GM23338 (cell line): ENCODE results near the gene MTOR. TPM values are rescaled to one million over a fixed set of nuclear protein-coding genes. Genes with fewer than 3 reads are reported as not detected.

Experiments used
- ATAC-seq: fragments of 200-7000 bp; cut with Tn5 transposase; 3 replicates; pipeline ENCODE4 v1.9.1; 2020
- DNase-seq: peaks from one replicate; pipeline ENCODE4 v3.0.0-alpha.2; 2015; ENCODE audit warnings: low spot score
- H2AFZ ChIP-seq: fragments of 200-600 bp; sonication (generic); 2 replicates; pipeline ENCODE4 v1.8.0; 2016; ENCODE audit warnings: antibody characterized with exemption, mild to moderate bottlenecking, moderate library complexity
- H3F3A ChIP-seq: fragments of 200-600 bp; sonication (generic); replicated peaks from 2 replicates; pipeline ENCODE4 v1.8.0; 2017; ENCODE audit warnings: antibody characterized with exemption, mixed run types, low read depth
- H3K27ac ChIP-seq: fragments of 200-600 bp; sonication (generic); 2 replicates; pipeline ENCODE4 v1.6.1; 2016; ENCODE audit warnings: low read depth
- H3K27me3 ChIP-seq: fragments of 200-600 bp; sonication (generic); 2 replicates; pipeline ENCODE4 v1.8.0; 2016; ENCODE audit warnings: mild to moderate bottlenecking, mixed run types, moderate library complexity; ENCODE audit not compliant: insufficient read depth
- H3K36me3 ChIP-seq: fragments of 200-600 bp; sonication (generic); 2 replicates; pipeline ENCODE4 v1.8.0; 2016; ENCODE audit warnings: mild to moderate bottlenecking; ENCODE audit not compliant: insufficient read depth
- H3K4me1 ChIP-seq: fragments of 200-600 bp; sonication (generic); 2 replicates; pipeline ENCODE4 v1.8.0; 2016; ENCODE audit warnings: mild to moderate bottlenecking, moderate library complexity; ENCODE audit not compliant: insufficient read depth
- H3K4me2 ChIP-seq: fragments of 200-600 bp; sonication (generic); 2 replicates; pipeline ENCODE4 v1.7.1; 2017; ENCODE audit warnings: mixed run types
- H3K4me3 ChIP-seq: fragments of 200-600 bp; sonication (generic); 2 replicates; pipeline ENCODE4 v1.6.1; 2016; ENCODE audit warnings: mixed run types
- H3K79me2 ChIP-seq: fragments of 200-600 bp; sonication (generic); replicated peaks from 2 replicates; pipeline ENCODE4 v1.8.0; 2017; ENCODE audit warnings: mild to moderate bottlenecking; ENCODE audit not compliant: insufficient read depth
- H3K9me2 ChIP-seq: fragments of 200-600 bp; sonication (generic); 2 replicates; pipeline ENCODE4 v1.8.0; 2017; ENCODE audit not compliant: insufficient read depth
- H4K20me1 ChIP-seq: fragments of 200-600 bp; sonication (generic); replicated peaks from 2 replicates; pipeline ENCODE4 v1.8.0; 2017; ENCODE audit warnings: mild to moderate bottlenecking; ENCODE audit not compliant: insufficient read depth
- H3K27ac Mint-ChIP-seq: 2 replicates; pipeline ENCODE4 v1.8.0; 2020; ENCODE audit warnings: inconsistent platforms, mild to moderate bottlenecking, moderate library complexity, mixed read lengths
- H3K27me3 Mint-ChIP-seq: 3 replicates; pipeline ENCODE4 v1.8.0; 2022; ENCODE audit warnings: low read depth, mild to moderate bottlenecking, moderate library complexity, mixed read lengths, inconsistent platforms; ENCODE audit not compliant: insufficient read depth, poor library complexity
- H3K36me3 Mint-ChIP-seq: 3 replicates; pipeline ENCODE4 v1.8.0; 2021; ENCODE audit warnings: low read depth, mild to moderate bottlenecking, inconsistent platforms, moderate library complexity, mixed read lengths
- H3K4me1 Mint-ChIP-seq: 3 replicates; pipeline ENCODE4 v1.8.0; 2020; ENCODE audit warnings: mild to moderate bottlenecking, inconsistent platforms, mixed read lengths
- H3K4me3 Mint-ChIP-seq: 3 replicates; pipeline ENCODE4 v1.8.0; 2021; ENCODE audit warnings: moderate library complexity, mild to moderate bottlenecking, inconsistent platforms, mixed read lengths
- H3K9me3 Mint-ChIP-seq: 3 replicates; pipeline ENCODE4 v1.8.0; 2020; ENCODE audit warnings: moderate library complexity, mild to moderate bottlenecking, inconsistent platforms, mixed read lengths
- CREB1 ChIP-seq: fragments of 250-450 bp; sonication (Bioruptor Pico); IDR thresholded peaks from 2 replicates; pipeline ENCODE4 v1.5.0; 2020; ENCODE audit warnings: low read depth, mild to moderate bottlenecking, moderate library complexity
- CTCF ChIP-seq, 2 experiments: fragments of 200-600 bp in 1 of 2; sonication (generic) in 1 of 2; conservative IDR thresholded peaks; 2 replicates each; pipeline versions ENCODE4 v1.5.1 to v1.6.1; 2016 to 2017; ENCODE audit warnings: antibody characterized with exemption in 2 of 2, low read depth in 2 of 2, mild to moderate bottlenecking in 2 of 2, moderate library complexity in 1 of 2
- ETS1 ChIP-seq: IDR thresholded peaks from 2 replicates; pipeline ENCODE4 v1.6.1; 2016; ENCODE audit warnings: antibody characterized with exemption
- EZH2 ChIP-seq: fragments of 200-600 bp; sonication (generic); IDR thresholded peaks from one replicate; pipeline ENCODE4 v1.8.0; 2017; ENCODE audit warnings: antibody characterized with exemption, mild to moderate bottlenecking, low read depth; ENCODE audit not compliant: unreplicated experiment
- EZH2phosphoT487 ChIP-seq: fragments of 200-600 bp; sonication (generic); IDR thresholded peaks from one replicate; pipeline ENCODE4 v1.8.1; 2018; ENCODE audit warnings: antibody characterized with exemption; ENCODE audit not compliant: unreplicated experiment
- JUNB ChIP-seq: IDR thresholded peaks from one replicate; pipeline ENCODE4 v1.6.1; 2016; ENCODE audit warnings: antibody characterized with exemption; ENCODE audit not compliant: unreplicated experiment
- NANOG ChIP-seq: IDR thresholded peaks from 2 replicates; pipeline ENCODE4 v1.6.1; 2016; ENCODE audit warnings: antibody characterized with exemption, borderline replicate concordance
- POLR2AphosphoS5 ChIP-seq: IDR thresholded peaks from 2 replicates; pipeline ENCODE4 v1.6.1; 2016; ENCODE audit warnings: antibody characterized with exemption, low read depth
- STAT1 ChIP-seq: IDR thresholded peaks from one replicate; pipeline ENCODE4 v1.6.1; 2016; ENCODE audit warnings: antibody characterized with exemption; ENCODE audit not compliant: unreplicated experiment
- ZNF114 ChIP-seq: fragments of 250-450 bp; sonication (Bioruptor Pico); IDR thresholded peaks from 2 replicates; pipeline ENCODE4 v1.5.0; 2020; ENCODE audit warnings: mild to moderate bottlenecking, moderate library complexity
- ZNF331 ChIP-seq: fragments of 250-450 bp; sonication (Bioruptor Pico); IDR thresholded peaks from 2 replicates; pipeline ENCODE4 v1.5.0; 2020; ENCODE audit warnings: low read depth, mild to moderate bottlenecking, moderate library complexity
- polyA plus RNA-seq: library from polyadenylated mRNA; unstranded; fragments of >200 nt; fragmentation: Nextera tagmentation; extraction: Ambion mirVana; gene quantifications from 2 replicates; pipeline ENCODE4 v1.2.1, GENCODE V29; 2016
- total RNA-seq: library from RNA; depleted of rRNA; stranded (reverse); fragments of >200 nt; shearing (Covaris generic); gene quantifications from 2 replicates; pipeline ENCODE4 v1.2.3, GENCODE V29; 2014
- TF ChIP-seq, protein P1 (sequence below): fragments of 250-450 bp; sonication (Bioruptor Pico); IDR thresholded peaks from 2 replicates; pipeline ENCODE4 v1.5.0; 2020; ENCODE audit warnings: mild to moderate bottlenecking, moderate library complexity
- TF ChIP-seq, protein P2 (sequence below): IDR thresholded peaks from one replicate; pipeline ENCODE4 v1.6.1; 2018; ENCODE audit warnings: antibody characterized with exemption; ENCODE audit not compliant: unreplicated experiment

The MTOR gene
- total and polyA plus RNA-seq, 2 experiments from 2014 or later, result 22.8 to 98.0 TPM

DNA sequence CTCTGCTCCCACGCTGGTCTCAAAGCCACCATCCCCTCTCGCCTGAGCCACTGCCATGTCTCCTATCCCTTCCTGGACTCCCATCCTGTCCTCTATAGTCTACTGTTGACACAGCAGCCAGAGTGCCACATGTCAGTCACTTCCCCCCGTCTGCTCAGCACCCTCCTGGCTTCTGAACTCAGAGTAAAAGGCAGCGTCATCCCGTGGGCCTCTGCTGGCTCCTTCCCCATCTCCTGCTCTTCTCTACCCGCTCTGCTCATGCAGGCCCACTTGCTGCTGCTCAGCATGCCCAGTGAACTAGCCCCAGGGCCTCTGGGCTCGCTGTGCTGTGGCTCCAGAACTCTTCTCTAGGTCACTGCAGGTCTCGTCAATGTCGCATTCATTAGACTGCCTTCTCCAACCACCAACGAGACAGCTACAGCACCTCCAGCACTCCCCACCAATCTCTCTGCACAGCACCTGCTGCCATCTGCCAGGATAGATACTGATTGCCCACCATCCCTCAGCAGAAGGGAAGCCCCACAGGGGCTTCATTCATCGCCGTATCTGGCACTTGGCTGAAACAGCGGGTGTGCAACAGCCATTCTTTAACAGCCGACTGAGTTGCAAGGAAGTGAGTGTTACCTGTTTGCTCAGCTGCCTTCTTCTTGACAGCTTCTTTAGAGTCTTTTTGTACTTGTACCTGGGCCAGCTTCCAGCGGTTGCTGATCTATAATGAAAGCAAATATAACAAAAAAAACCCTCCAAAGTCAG, 190.7 kb downstream of the MTOR start:
- Histone ChIP-seq H3F3A (peaks cover 8% of the 10 kb centered on the region; the same call in 1 of the 2 replicates), H3K4me2 (no peak overlapping the region), H3K9me2 (no peaks in the 10 kb centered on the region), H2AFZ (no peak overlapping the region), H4K20me1 (peaks cover 5% of the 10 kb centered on the region), H3K79me2 (no peaks in the 10 kb centered on the region), H3K27ac (no peak overlapping the region), H3K27me3 (no peaks in the 10 kb centered on the region), H3K36me3 (peaks cover 53% of the 10 kb centered on the region), H3K4me1 (no peaks in the 10 kb centered on the region), H3K4me3 (no peak overlapping the region)
- peak overlapping the region; percentile 43; the same call in 1 of the 2 replicates for H3K27ac Mint-ChIP-seq
- ATAC-seq (no peak), DNase-seq (no peak)
- H3K4me1 Mint-ChIP-seq, result peaks cover 6% of the 10 kb centered on the region; the same call in 2 of the 3 replicates
- TF ChIP-seq EZH2phosphoT487 (no peak), POLR2AphosphoS5 (no peak), CREB1 (no peak), ETS1 (no peak), ZNF114 (no peak), EZH2 (no peak), ZNF331 (no peak), NANOG (no peak), CTCF (conservative IDR thresholded peaks at IDR 0.05; ENCODE audit: low read depth in 2 of 2) (no peak), STAT1 (no peak), JUNB (no peak)
- TF ChIP-seq, protein P1, sequence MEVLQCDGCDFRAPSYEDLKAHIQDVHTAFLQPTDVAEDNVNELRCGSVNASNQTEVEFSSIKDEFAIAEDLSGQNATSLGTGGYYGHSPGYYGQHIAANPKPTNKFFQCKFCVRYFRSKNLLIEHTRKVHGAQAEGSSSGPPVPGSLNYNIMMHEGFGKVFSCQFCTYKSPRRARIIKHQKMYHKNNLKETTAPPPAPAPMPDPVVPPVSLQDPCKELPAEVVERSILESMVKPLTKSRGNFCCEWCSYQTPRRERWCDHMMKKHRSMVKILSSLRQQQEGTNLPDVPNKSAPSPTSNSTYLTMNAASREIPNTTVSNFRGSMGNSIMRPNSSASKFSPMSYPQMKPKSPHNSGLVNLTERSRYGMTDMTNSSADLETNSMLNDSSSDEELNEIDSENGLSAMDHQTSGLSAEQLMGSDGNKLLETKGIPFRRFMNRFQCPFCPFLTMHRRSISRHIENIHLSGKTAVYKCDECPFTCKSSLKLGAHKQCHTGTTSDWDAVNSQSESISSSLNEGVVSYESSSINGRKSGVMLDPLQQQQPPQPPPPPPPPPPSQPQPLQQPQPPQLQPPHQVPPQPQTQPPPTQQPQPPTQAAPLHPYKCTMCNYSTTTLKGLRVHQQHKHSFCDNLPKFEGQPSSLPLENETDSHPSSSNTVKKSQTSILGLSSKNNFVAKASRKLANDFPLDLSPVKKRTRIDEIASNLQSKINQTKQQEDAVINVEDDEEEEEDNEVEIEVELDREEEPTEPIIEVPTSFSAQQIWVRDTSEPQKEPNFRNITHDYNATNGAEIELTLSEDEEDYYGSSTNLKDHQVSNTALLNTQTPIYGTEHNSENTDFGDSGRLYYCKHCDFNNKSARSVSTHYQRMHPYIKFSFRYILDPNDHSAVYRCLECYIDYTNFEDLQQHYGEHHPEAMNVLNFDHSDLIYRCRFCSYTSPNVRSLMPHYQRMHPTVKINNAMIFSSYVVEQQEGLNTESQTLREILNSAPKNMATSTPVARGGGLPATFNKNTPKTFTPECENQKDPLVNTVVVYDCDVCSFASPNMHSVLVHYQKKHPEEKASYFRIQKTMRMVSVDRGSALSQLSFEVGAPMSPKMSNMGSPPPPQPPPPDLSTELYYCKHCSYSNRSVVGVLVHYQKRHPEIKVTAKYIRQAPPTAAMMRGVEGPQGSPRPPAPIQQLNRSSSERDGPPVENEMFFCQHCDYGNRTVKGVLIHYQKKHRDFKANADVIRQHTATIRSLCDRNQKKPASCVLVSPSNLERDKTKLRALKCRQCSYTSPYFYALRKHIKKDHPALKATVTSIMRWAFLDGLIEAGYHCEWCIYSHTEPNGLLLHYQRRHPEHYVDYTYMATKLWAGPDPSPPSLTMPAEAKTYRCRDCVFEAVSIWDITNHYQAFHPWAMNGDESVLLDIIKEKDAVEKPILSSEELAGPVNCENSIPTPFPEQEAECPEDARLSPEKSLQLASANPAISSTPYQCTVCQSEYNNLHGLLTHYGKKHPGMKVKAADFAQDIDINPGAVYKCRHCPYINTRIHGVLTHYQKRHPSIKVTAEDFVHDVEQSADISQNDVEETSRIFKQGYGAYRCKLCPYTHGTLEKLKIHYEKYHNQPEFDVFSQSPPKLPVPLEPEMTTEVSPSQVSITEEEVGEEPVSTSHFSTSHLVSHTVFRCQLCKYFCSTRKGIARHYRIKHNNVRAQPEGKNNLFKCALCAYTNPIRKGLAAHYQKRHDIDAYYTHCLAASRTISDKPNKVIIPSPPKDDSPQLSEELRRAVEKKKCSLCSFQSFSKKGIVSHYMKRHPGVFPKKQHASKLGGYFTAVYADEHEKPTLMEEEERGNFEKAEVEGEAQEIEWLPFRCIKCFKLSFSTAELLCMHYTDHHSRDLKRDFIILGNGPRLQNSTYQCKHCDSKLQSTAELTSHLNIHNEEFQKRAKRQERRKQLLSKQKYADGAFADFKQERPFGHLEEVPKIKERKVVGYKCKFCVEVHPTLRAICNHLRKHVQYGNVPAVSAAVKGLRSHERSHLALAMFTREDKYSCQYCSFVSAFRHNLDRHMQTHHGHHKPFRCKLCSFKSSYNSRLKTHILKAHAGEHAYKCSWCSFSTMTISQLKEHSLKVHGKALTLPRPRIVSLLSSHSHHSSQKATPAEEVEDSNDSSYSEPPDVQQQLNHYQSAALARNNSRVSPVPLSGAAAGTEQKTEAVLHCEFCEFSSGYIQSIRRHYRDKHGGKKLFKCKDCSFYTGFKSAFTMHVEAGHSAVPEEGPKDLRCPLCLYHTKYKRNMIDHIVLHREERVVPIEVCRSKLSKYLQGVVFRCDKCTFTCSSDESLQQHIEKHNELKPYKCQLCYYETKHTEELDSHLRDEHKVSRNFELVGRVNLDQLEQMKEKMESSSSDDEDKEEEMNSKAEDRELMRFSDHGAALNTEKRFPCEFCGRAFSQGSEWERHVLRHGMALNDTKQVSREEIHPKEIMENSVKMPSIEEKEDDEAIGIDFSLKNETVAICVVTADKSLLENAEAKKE (CRISPR knock-in tag), result no peak
- TF ChIP-seq, protein P2, sequence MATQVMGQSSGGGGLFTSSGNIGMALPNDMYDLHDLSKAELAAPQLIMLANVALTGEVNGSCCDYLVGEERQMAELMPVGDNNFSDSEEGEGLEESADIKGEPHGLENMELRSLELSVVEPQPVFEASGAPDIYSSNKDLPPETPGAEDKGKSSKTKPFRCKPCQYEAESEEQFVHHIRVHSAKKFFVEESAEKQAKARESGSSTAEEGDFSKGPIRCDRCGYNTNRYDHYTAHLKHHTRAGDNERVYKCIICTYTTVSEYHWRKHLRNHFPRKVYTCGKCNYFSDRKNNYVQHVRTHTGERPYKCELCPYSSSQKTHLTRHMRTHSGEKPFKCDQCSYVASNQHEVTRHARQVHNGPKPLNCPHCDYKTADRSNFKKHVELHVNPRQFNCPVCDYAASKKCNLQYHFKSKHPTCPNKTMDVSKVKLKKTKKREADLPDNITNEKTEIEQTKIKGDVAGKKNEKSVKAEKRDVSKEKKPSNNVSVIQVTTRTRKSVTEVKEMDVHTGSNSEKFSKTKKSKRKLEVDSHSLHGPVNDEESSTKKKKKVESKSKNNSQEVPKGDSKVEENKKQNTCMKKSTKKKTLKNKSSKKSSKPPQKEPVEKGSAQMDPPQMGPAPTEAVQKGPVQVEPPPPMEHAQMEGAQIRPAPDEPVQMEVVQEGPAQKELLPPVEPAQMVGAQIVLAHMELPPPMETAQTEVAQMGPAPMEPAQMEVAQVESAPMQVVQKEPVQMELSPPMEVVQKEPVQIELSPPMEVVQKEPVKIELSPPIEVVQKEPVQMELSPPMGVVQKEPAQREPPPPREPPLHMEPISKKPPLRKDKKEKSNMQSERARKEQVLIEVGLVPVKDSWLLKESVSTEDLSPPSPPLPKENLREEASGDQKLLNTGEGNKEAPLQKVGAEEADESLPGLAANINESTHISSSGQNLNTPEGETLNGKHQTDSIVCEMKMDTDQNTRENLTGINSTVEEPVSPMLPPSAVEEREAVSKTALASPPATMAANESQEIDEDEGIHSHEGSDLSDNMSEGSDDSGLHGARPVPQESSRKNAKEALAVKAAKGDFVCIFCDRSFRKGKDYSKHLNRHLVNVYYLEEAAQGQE, result no peak
- H3K27me3 Mint-ChIP-seq, result peaks cover 4% of the 10 kb centered on the region
- H3K36me3 Mint-ChIP-seq, result peaks cover 86% of the 10 kb centered on the region
- no peak overlapping the region for H3K4me3 Mint-ChIP-seq
- no peaks in the 10 kb centered on the region for H3K9me3 Mint-ChIP-seq
